Esophagus muscularis mucosa (tissue), 4 donors: ENCODE data around the gene DACH2. TPM values are rescaled to one million over a fixed set of nuclear protein-coding genes. Genes with fewer than 3 reads are reported as not detected.

Source experiments
- DNase-seq: peaks from one replicate; pipeline ENCODE4 v3.0.0-alpha.2; 2017; ENCODE audit errors: extremely low spot score
- H3K27ac ChIP-seq, 4 donors: fragments of 200-600 bp; sonication (generic); replicated peaks in 1 of 4; 1 replicate in 3 of 4; 2 replicates in 1 of 4; pipeline ENCODE4 v1.5.1; 2016 to 2019; ENCODE audit warnings: mild to moderate bottlenecking in 1 of 4
- H3K27me3 ChIP-seq, 4 donors: fragments of 200-600 bp; sonication (generic); one replicate each; pipeline versions ENCODE4 v1.5.1 to v1.6.0; 2016 to 2019
- H3K36me3 ChIP-seq, 4 donors: fragments of 200-600 bp; sonication (generic); one replicate each; pipeline ENCODE4 v1.5.1; 2016 to 2019
- H3K4me1 ChIP-seq, 4 donors: fragments of 200-600 bp; sonication (generic); one replicate each; pipeline ENCODE4 v1.5.1; 2016 to 2019
- H3K4me3 ChIP-seq, 4 donors: fragments of 200-600 bp; sonication (generic); 1 replicate in 2 of 4; 2 replicates in 2 of 4; pipeline ENCODE4 v1.5.1; 2016 to 2019; ENCODE audit warnings: mild to moderate bottlenecking in 4 of 4, moderate library complexity in 1 of 4
- H3K9me3 ChIP-seq, 4 donors: fragments of 200-600 bp; sonication (generic); 1 replicate in 3 of 4; 2 replicates in 1 of 4; pipeline ENCODE4 v1.5.1; 2016 to 2019
- CTCF ChIP-seq, 3 experiments: fragments of 200-600 bp in 2 of 3; fragments of 450-650 bp in 1 of 3; sonication (generic) in 2 of 3; IDR thresholded peaks; one replicate each; pipeline ENCODE4 v1.5.1; 2017 to 2019; ENCODE audit warnings: antibody characterized with exemption in 3 of 3, mild to moderate bottlenecking in 2 of 3, moderate library complexity in 1 of 3
- EP300 ChIP-seq: sonication (generic); formaldehyde crosslinking; IDR thresholded peaks from one replicate; pipeline ENCODE4 v1.6.1; 2017; ENCODE audit warnings: antibody characterized with exemption
- POLR2A ChIP-seq: fragments of 450-650 bp; IDR thresholded peaks from one replicate; pipeline ENCODE4 v1.6.1; 2017; ENCODE audit warnings: antibody characterized with exemption, moderate library complexity, mild to moderate bottlenecking, low read depth
- POLR2AphosphoS5 ChIP-seq, 2 donors: sonication (generic); formaldehyde crosslinking; IDR thresholded peaks; one replicate each; pipeline ENCODE4 v1.6.1; 2017; ENCODE audit warnings: antibody characterized with exemption in 2 of 2
- WGBS: methylation state at CpG from one replicate; pipeline ENCODE4 v1.1.5; 2018; 5-methylcytosine and 5-hydroxymethylcytosine counted together
- intact Hi-C: fragments of 100-400 bp; cut with DNase I; formaldehyde crosslinking; loops from one replicate; pipeline ENCODE4 v1.15.1; 2023
- total RNA-seq, 4 donors: library from RNA; depleted of rRNA; stranded (reverse); fragments of >200 nt; gene quantifications; one replicate each; pipeline versions ENCODE4 v1.1.0 to v1.2.1, GENCODE V29; 2016

The DACH2 gene
- total RNA-seq, 4 donors from 2014 or later: 0.39 TPM; not detected in 3

- Histone ChIP-seq H3K27me3 (no peaks in the 10 kb centered on the region), H3K27ac (no peak overlapping the region), H3K4me1 (no peaks in the 10 kb centered on the region), H3K4me3 (no peak overlapping the region), H3K36me3 (no peaks in the 10 kb centered on the region), H3K9me3 (no peaks in the 10 kb centered on the region)
- intact Hi-C loops: no loop called here
- TF ChIP-seq EP300 (no peak), POLR2A (no peak), CTCF (IDR thresholded peaks at IDR 0.05) (no peak), POLR2AphosphoS5 (IDR thresholded peaks at IDR 0.05) (no peak)
- no peak for DNase-seq
Measured at GRCh38 chrX:86436116-86436515, 287.9 kb downstream of the DACH2 start.

- intact Hi-C loops: no loop called here
- TF ChIP-seq CTCF (IDR thresholded peaks at IDR 0.05): no peak
- no peak for TF ChIP-seq EP300
- no peak for TF ChIP-seq POLR2AphosphoS5 (IDR thresholded peaks at IDR 0.05)
- no peak for TF ChIP-seq POLR2A
- Histone ChIP-seq H3K36me3 (no peaks in the 10 kb centered on the region), H3K4me1 (no peaks in the 10 kb centered on the region), H3K27ac (no peak overlapping the region), H3K4me3 (no peak overlapping the region), H3K9me3 (no peaks in the 10 kb centered on the region), H3K27me3 (no peaks in the 10 kb centered on the region)
- no peak for DNase-seq
- WGBS: 58% methylated on average over 5 of the region's 5 CpGs
Measured at GRCh38 chrX:86455495-86455894, 307.2 kb downstream of the DACH2 start.

DNA sequence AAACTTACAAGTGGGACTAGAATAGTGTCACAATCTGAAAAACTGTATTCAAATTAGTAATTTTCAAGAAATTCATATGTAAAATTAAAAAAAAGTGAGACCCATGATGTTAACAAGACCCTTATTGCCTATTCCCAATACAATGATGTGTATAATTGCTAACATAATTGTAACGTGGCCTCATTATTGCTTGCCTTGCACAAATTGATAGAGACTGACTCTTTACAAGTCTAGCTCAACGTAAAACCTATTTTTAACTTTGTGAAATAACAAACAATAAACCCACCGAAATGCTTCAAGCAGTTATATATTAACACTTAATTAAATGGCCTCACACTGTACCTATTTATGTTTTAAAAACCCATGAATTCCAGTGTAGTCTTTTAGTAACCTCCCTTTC, 312.5 kb downstream of the DACH2 start:
- no peaks in the 10 kb centered on the region for H3K27me3 ChIP-seq
- TF ChIP-seq CTCF (IDR thresholded peaks at IDR 0.05) (no peak), POLR2A (no peak), POLR2AphosphoS5 (IDR thresholded peaks at IDR 0.05) (no peak), EP300 (no peak)
- no peak overlapping the region for H3K4me3 ChIP-seq
- H3K4me1 ChIP-seq: no peaks in the 10 kb centered on the region
- no peaks in the 10 kb centered on the region for H3K9me3 ChIP-seq
- no peaks in the 10 kb centered on the region for H3K36me3 ChIP-seq
- WGBS: 43% methylated on average over 3 of the region's 3 CpGs
- H3K27ac ChIP-seq: no peak overlapping the region
- intact Hi-C loops: no loop called here
- DNase-seq: no peak

GRCh38 chrX:86504297-86504696, 356.0 kb downstream of the DACH2 start:
- H3K27me3 ChIP-seq: no peaks in the 10 kb centered on the region
- no peak overlapping the region for H3K4me3 ChIP-seq
- no peaks in the 10 kb centered on the region for H3K36me3 ChIP-seq
- no peak for DNase-seq
- no peak overlapping the region for H3K27ac ChIP-seq
- WGBS: 70% methylated on average over 1 of the region's 1 CpG
- intact Hi-C loops: no loop called here
- no peaks in the 10 kb centered on the region for H3K4me1 ChIP-seq
- H3K9me3 ChIP-seq: no peaks in the 10 kb centered on the region
- TF ChIP-seq POLR2A (no peak), EP300 (no peak), POLR2AphosphoS5 (IDR thresholded peaks at IDR 0.05) (no peak), CTCF (IDR thresholded peaks at IDR 0.05) (no peak)

GRCh38 chrX:86507331-86507730, 359.1 kb downstream of the DACH2 start:
- Histone ChIP-seq H3K27me3 (no peaks in the 10 kb centered on the region), H3K36me3 (no peaks in the 10 kb centered on the region), H3K9me3 (no peaks in the 10 kb centered on the region), H3K4me1 (no peaks in the 10 kb centered on the region), H3K27ac (no peak overlapping the region), H3K4me3 (no peak overlapping the region)
- no peak for DNase-seq
- intact Hi-C loops: no loop called here
- TF ChIP-seq EP300: no peak
- TF ChIP-seq CTCF (IDR thresholded peaks at IDR 0.05): no peak
- TF ChIP-seq POLR2A: no peak
- TF ChIP-seq POLR2AphosphoS5 (IDR thresholded peaks at IDR 0.05): no peak
- WGBS: 45% methylated on average over 2 of the region's 2 CpGs
